Measurements from ENCODE around the gene MAFB.
A peak's percentile ranks its signal among the peaks of the same experiment; 100 is the strongest.

Gene MAFB

GRCh38 chr20:40682104-40682981, 6.7 kb downstream of the MAFB start:
- no peak for DNase-seq (ENCODE audit: insufficient read length, low spot score)
- FAIRE-seq: no peak

GRCh38 chr20:40681684-40682083, 7.4 kb downstream of the MAFB start:
- no peak for DNase-seq (ENCODE audit: insufficient read length, low spot score)
- FAIRE-seq: no peak

GRCh38 chr20:40681165-40681564, 7.9 kb downstream of the MAFB start:
- no peak for FAIRE-seq

DNA sequence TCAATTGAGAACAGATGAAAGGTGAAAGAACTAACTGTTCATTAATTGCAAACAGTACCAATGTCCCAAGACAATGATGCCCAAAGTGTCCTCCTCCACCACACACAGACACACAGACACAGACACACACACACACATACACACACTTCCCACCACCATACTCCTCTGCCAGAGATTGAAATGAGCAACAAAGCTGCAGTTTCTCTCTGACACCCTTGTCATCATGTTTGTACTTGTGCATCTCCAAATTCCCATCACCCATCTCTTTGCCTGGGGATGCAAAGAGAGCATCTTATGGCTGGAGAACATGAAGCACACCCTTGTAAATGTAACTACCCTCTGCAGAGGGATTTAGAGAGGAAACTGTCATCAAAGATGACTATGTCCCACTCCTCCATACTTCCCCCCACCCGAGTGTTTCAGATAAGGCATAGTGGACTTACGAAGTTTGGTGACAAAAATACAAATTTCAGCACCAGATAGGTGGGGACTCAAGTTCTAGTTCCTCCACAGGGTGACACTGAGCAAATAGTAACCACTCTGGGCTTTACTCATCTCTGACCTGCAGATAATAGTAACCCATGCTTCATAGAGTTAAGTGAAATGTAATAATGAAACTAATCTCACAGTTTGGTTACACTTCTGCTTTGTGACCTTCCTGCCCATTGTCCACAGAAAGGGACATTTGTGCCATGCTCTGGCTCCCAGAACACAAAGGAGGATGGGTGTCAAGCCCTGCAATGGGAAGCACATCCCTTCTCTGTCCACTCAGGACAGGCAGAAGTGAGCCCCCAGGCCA, 8.7 kb downstream of the MAFB start:
- DNase-seq (ENCODE audit: insufficient read length, low spot score): peak; percentile 34
- no peak for FAIRE-seq

More at GRCh38 chr20:40681165-40681564, 7.9 kb downstream of the MAFB start:
- no peak for DNase-seq (ENCODE audit: insufficient read length, low spot score)

GRCh38 chr20:40679184-40679583, 9.9 kb downstream of the MAFB start:
- no peak for DNase-seq (ENCODE audit: insufficient read length, low spot score)

GRCh38 chr20:40678286-40678875, 10.7 kb downstream of the MAFB start:
- FAIRE-seq (no peak), DNase-seq (ENCODE audit: insufficient read length, low spot score) (no peak)

More at GRCh38 chr20:40679184-40679583, 9.9 kb downstream of the MAFB start:
- FAIRE-seq: no peak

GRCh38 chr20:40677343-40677924, 11.6 kb downstream of the MAFB start:
- DNase-seq (ENCODE audit: insufficient read length, low spot score) (no peak), FAIRE-seq (no peak)

- no peak for DNase-seq (ENCODE audit: insufficient read length, low spot score)
- FAIRE-seq: no peak
Observed at GRCh38 chr20:40676491-40677269, 12.4 kb downstream of the MAFB start.

DNA sequence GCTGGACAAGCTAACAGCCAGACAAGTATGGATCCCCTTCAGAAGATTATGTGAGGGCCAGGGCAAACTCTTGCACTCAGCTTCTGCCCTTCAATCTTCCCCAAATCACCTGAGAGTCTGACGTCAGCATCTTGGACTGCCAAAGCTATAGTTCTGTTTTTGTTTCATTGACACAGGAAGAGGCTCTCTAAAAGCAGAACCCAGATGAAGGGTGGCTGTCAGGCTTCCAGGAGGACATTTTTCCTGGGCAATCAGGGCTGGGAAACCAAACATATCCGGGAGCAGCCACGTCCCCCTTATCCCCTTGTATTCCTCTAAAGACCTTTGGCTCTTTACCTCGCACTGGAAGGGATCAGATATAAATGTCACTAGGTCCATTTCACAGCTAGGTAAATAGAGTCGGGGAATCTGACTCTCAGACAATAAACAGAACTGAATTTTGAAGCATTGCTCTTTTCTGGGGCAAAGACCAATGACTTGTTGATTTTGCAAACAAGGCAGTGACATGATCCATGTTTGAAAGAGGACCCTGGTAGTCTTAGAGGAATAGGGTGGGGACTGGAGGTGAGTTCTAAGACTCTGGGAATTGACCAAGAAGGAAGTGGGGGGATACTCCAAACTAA, 13.3 kb downstream of the MAFB start:
- DNase-seq (ENCODE audit: insufficient read length, low spot score): no peak
- FAIRE-seq: no peak

- DNase-seq (ENCODE audit: insufficient read length, low spot score) (no peak), FAIRE-seq (no peak)
Observed at GRCh38 chr20:40673442-40673841, 15.6 kb downstream of the MAFB start.

- DNase-seq (ENCODE audit: insufficient read length, low spot score) (no peak), FAIRE-seq (no peak)
Observed at GRCh38 chr20:40672095-40672494, 16.9 kb downstream of the MAFB start.

DNA sequence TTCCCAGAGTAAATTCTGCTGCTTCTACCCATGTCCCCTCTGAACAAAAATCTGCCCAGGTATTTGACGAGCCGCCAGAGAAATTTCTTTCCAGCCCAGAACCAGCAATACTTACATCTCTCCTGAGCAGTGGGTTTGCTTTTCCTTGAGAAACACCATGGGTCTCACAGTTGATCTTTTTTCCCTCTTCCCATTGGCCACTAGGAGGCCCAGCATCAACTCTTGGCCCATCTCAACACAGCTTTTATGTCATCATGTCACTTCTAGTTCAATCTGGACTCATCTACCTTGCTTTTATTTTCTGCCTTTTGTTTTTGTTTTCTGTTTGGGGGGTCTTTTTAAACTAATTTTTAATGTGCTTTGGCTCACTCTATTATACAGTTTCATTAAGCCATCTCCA, 18.8 kb downstream of the MAFB start:
- FAIRE-seq (no peak), DNase-seq (ENCODE audit: insufficient read length, low spot score) (no peak)

GRCh38 chr20:40669692-40670091, 19.3 kb downstream of the MAFB start:
- FAIRE-seq (no peak), DNase-seq (ENCODE audit: insufficient read length, low spot score) (no peak)

- no peak for DNase-seq (ENCODE audit: insufficient read length, low spot score)
- FAIRE-seq: no peak
Observed at GRCh38 chr20:40668449-40669228, 20.4 kb downstream of the MAFB start.

GRCh38 chr20:40667503-40667902, 21.5 kb downstream of the MAFB start:
- DNase-seq (ENCODE audit: insufficient read length, low spot score): no peak
- no peak for FAIRE-seq

- no peak for FAIRE-seq
Observed at GRCh38 chr20:40666336-40666735, 22.7 kb downstream of the MAFB start.

DNA sequence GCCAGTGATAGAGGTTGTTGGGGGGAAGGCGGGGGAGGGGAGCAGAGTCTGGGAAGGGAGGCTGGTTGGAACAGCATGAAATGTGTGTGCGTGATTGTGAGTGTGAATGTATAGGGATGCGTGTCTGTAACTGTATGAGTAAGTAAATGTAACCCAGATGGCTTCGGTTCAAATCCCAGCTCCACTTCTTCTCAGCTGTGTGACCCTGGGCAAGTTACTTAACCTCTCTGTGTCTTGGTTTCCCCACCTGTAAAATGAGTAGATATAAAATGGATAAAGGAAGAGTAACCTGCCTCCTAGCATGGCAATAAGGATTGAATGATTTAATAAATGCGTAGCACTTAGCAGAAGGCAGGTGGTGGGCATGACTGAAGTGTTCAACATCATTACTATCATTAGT, 24.1 kb downstream of the MAFB start:
- FAIRE-seq (no peak), DNase-seq (ENCODE audit: insufficient read length, low spot score) (no peak)

More at GRCh38 chr20:40666336-40666735, 22.7 kb downstream of the MAFB start:
- no peak for DNase-seq (ENCODE audit: insufficient read length, low spot score)

GRCh38 chr20:40663991-40664880, 24.8 kb downstream of the MAFB start:
- DNase-seq (ENCODE audit: insufficient read length, low spot score) (no peak), FAIRE-seq (no peak)

Measured in GM19239 (cell line).